GM18907 (cell line): ENCODE measurements around the gene TNFRSF25.
"Not testable (repeated sequence)": the region's sequence is repeated elsewhere in the genome, so short reads cannot be mapped to it uniquely, and the experiment has no call there.

ENCODE experiments used
- ATAC-seq: cut with Tn5 transposase; IDR thresholded peaks from one replicate; pipeline ENCODE4 v1.9.1; 2021; ENCODE audit warnings: mild to moderate bottlenecking, moderate library complexity; ENCODE audit not compliant: unreplicated experiment

Gene TNFRSF25

DNA sequence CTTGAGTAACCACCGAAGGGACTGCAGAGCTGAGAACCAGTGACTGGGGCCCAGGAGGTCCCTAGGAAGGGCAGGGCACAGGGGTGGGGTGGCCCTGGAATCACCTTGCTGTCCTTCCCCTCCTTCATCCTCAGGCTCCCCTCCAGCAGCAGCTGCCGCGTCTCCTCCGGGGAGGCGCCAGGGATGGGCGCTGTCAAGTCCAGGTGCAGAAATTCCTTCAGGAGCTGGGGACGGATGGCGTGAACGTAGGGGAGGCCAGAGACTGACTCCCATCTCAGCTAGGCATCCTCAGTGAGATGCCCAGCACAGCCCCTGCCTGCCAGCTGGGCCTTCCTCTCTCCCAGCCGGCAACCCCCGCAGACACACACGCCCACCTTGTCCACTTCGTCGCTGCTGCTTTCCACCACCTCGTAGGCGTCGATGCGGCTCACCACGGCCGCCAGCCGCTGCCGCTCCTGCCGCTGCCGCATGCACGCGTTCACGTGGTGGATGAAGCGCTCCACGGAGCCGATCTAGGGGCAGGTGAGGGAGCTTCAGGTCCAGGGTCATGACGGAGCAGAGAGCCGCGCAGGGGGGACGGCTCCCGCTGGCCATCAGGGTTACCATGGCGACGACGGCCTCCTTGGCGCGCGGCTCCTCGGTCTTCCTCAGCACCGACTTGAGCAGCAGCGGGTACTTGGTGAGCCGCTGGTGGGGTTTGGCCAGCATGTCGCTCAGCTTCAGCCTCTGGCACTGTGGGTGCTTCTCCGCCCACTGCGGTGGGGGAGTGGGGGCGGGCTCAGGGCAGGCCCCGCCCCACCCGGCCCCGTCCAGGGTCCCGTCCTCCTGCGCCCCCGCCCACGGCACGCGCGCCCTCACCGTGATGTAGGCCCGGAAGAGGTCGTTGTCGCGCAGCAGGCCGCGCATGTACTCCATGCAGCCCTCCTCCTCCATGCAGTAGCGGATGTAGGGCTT lies 4.4 kb upstream of the TNFRSF25 start:
- no peak for ATAC-seq

DNA sequence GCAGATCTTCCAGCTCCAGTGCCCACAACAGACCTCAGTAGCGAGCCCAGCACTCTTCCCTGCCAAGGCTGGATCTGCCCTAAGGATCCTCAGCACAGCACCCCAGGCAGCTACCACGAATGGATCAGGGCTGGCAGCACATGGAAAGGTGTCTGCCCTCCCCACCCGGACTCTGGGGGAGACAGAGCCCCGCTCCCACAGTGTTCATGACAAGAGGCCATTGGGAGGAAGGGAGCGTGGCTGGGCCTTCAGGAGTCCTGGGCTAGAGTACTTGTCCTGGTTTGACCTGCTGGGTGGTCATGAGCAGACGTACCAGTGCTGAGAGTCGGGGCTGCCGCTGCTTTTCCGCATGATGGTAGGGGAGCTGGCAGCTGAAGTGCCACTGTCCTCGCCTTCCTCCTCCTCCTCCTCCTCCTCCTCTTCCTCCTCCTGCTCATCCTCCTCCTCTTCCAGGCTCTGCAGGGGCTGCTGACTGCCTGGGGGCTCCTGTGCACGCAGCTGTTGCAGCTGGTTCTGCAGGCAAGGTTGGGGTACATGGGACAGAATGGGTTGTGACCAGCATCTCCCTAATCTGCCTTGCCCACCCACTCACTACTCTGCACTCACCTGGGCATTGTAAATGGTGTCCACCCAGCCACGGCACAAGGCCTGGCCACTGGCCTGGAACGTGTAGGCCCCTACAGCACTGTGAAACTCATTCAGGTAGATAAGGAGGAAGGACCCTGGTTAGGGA lies 2.9 kb upstream of the TNFRSF25 start:
- ATAC-seq: no peak

DNA sequence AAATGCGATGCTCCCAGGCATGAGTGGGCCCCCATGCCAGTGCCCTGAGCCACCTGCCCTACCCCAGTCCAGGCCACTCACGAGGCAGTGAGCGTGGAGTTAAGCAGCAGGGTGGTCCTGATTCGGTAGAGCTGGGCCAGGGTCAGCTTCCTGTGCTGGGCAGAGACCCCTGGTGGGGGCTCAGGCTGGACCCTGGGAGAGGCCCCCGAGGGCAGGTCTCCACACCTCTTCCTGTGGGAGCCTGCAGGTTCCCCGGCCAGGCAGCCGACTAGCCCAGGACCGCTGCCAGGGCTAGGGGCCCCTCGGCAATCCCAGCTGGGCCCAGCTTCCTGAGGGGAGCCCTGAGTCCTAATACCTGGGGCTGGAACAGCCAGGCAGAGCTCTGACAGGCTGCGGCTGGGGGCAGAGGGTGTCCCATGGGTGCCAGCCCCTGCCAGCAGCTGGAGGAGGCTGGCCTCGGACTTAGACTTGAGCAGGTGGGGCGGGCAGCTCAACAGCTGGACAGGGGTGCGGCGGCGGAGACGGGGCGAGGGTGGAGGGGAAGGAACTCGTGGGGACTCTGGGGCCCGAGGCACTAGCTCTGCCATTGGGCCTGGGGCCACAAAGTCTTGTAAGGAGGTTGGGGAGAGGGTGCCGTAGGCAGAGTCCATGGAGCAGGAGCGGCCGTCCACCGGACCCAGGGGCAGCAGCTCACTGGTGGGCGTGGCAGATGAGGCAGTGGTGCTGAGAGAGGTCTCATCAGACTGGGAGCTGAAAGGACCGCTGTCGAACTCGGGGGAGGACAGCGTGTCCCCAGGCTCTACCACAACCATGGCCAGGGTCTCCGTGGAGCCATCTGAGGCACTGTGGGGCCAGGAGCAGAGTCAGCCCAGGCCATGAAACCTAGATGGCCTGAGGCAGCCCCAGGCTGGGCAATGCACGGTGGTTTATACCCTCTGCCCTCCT lies 2.0 kb upstream of the TNFRSF25 start:
- ATAC-seq: no peak

DNA sequence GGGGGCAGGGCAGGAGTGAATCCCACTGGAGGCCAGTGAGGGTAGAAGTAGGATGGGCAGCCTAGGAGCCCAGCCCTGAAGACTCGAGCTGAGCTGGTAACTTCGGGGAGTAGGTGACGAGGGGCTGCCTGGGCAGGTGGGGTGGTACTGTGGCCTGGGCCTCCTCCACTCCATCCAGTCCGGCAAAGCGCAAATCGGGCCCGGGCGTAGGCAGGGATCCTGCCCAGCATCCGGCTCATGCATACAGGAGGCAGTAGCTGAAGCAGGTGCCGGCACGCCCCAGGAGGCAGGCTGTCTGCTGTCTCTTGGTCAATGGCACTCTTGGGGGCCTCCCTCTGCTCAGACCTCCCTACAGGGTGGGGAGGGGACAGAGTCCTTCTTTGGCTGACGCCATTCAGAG lies 1.3 kb upstream of the TNFRSF25 start:
- ATAC-seq: no peak

DNA sequence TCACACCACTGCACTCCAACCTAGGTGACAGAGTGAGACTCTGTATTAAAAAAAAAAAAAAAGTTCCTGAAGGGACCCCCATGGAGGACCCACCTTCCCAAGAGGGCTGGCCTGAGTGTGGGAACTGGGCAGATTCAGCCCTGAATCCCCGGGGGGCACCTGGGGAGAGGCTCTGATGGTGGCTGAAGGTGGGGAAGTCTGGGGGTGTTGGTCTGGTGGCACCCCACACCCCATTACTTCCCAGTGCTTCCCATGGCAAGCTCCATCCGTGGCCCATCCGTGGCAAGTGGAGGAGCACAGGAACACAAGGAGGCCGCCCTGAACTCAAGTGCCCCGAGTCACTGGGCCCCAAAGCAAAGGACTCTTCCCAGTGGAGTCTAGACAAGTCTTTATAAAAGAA lies 778 bp upstream of the TNFRSF25 start:
- no peak for ATAC-seq

DNA sequence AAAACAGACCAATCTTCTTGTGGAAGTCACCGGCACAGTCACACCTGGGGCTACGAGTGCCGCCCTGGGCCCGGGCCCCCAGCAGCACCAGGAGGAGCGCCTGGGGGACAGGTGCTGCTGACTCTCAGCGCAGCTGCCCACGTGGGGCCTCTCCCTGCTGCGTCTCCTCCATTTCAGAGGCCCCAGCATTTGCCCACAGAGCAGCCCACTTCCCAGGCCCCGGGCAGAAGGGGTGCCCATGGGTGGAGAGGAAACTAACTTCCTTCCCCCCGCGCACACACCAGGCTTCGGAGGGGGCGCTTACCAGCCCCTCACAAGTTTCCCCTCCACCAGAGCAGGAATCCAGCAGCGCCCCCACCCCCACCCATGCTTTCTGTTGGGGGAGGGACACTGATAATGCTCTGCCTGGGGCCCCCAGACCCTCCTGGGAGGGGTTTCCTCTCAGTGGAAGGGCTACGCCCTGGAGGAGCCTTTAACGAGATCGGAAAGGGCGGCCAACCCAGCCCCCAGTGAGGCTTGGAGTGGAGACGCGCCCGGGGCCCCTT lies 440 bp downstream of the TNFRSF25 start:
- ATAC-seq: no peak

DNA sequence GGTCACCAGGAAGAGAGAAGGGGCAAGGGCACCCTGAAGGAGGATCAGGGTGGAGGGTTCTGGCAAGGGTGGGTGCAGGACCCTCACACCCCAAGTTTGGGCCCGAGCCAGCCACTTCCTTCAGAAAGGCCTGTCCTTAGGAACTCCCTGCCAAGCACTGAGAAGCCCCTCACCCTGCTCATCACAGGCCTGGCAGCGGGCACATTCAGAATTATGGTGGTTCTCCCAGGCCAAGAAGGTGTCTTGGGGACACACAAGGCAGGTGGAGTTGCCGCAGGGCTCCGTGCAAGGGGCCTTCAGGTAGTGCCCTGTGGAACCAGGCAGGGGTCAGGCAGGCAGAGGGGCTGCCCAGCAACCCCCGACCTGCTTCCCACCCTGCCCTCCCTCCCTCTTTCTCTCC lies 1.1 kb downstream of the TNFRSF25 start:
- ATAC-seq: no peak

DNA sequence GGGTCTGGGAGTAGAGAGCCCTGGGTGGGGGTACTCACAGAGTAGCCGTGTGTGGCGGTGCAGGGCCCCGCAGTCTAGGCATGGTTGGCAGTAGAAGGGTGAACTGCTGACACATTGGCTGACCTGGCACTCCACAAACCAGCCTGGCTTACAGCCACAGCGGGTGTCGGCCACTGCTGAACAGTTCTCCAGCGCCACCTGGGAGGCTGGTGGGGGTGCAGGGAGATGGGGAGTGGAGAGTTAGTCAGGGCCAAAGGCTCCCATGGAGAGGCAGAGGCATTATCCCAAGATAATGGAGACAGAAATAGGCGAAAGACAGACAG lies 1.5 kb downstream of the TNFRSF25 start:
- no peak for ATAC-seq

DNA sequence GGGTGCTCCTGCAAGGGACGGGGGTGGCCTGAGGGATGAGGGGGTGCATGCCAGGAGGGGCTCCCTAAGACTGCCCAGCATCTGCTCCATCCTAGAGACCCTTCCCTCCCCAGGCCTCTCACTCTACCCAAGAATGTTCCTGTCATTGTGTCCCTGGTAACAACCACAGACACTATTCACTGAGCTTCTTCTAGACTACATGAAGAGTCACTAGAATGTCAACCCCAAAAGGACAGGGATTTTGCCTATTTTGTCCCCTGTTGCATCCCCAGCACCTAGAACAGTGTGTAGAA lies 2.9 kb downstream of the TNFRSF25 start:
- ATAC-seq: no peak

DNA sequence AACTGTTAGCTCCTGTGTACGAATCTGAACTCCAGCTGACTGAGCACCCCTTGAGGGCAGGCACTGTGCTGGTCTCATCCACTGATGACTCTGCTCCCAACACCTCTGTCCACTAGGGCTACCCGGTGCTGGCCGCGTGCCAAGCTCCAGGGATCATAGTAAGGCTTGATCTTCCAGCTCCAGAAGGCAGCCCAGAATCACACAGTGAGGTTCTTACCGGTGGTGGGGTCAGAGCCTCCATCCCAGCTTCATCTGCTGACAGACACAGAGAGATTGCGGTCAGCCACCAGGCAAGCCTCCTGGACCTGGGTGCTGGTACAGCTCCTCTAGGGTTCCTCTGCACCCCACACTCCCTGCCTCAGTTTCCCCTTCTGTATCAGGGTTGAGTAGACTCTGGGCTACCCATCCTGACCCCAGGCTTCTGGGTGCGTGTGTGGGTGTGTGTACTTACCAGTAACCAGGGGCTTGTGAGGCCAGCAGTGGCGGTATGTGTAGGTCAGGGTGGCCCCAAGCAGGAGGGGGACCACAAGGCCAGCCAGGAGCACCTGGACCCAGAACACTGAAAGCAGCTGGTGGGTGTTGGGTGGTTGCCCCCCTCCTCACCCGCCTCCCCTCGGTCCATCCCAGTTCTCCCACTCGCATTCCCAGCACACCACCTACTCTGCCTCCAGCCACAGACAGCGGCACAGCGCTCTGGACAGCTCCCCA lies 3.4 kb downstream of the TNFRSF25 start:
- ATAC-seq: no peak

DNA sequence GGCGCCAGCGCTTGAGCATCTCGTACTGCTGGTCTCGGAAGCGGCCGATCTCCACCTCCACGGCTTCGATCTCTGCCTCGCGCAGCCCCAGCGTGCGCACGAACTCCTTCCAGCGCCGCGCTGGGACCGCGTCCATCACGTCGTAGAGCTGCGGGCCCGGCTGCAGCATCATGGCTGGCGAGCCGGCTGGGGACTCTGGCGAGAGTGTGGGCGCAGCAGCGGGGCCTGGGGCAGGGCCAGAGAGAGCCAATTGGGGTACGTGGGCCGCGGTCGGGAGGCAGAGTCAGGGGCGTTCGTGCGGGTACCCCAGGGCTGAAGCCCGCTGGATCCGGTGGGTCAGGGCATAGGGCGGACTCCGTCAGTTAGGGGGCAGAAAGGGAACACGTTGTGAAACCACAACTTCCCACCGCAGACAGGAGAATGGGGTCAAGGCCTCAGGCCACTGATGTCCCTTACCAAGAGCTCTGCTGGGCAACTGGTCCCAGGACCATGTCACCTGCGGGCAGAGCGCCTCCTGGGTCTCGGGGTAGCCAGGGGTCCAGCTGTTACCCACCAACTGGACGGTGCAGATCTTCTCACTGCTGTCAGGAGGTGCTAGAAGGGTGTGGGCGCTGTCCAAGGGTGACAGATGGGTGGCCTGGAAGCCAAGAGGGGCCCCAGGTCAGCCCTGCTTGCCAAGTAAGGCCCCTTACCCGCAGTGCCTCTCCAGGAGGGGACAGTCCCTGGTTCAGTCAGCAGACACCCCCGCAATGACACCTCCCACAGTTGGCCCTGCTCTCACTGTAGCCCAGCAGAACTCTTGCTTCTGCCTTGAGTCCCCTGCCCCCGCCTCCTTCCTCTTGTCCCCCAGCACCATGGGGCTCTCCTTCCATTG lies 4.2 kb downstream of the TNFRSF25 start:
- ATAC-seq: no peak

DNA sequence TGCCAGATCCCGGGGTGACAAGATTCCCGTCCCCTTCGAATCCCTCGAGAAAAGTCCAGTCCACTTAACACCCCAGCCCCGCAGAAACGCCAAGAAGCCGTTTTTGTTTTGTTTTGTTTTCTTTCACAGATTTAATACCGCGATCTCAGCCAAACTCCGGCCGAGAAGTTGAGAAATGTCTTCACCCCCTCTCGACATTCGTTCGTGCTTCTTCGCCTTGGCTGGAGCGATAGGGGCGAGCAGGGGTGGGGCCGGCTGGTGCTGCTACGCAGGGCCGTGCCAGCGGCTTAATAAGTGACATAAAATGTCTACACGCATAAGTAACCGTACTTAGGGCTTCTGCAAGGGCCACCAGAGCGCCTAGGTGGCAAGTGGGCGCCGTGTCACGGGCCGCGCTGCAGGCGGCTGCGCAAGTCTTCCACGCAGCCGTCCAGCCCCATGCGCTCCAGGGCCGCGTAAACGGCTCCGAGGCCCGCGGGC lies 4.9 kb downstream of the TNFRSF25 start:
- ATAC-seq: no peak

DNA sequence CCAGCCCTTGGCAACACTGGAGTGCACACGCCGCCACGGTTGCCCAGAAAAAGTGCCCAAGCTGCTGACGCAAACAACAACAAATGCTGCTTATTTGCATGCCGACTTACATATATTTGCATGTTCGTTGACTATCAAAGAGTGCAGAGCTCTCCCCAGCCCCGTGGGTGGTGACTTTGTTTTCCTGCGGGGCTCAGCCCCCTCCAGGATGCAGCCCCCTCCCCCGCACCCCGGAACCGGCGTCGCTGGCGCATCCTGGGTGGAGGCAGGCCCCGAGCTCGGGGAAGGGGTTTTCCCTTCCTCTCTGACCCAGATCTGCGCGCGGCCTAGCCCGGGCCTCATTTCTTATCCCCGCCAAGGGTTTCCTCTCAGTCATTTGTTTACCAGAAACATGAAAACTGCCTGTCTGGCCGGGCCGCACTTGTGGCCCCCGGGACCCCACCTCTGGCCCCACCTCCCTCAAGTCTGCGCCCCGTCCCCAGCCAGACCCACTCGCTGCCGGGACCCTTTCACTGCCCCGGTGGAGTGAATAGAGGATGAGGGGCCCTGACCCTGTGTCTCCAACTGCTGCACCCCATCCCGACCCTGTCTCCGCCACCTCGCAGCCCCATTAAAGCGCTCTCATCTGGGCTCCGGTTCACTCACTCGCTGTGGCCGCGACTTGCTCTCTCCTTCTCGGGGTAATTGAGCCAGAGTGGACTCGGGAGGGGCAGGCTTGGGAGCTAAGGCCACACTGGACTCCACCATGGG lies 5.5 kb downstream of the TNFRSF25 start:
- ATAC-seq: no peak

DNA sequence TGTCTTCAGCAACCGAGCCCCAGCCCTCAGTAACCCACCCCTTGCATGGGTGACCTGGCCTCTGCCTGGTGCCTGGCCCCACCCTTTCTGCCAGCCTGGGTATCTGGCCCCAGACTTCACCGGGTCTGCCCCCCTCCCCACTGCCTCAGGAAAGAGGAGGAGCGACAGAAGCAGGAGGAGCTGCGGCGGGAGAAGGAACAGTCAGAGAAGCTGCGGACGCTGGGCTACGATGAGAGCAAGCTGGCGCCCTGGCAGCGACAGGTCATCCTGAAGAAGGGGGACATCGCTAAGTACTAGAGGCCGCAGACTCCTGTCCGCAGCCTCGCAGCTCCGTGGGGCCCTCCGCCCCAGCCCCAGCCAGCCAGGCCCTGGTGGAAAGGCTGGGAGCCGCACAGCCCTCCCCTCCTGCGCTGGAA lies 6.1 kb downstream of the TNFRSF25 start:
- ATAC-seq: no peak

DNA sequence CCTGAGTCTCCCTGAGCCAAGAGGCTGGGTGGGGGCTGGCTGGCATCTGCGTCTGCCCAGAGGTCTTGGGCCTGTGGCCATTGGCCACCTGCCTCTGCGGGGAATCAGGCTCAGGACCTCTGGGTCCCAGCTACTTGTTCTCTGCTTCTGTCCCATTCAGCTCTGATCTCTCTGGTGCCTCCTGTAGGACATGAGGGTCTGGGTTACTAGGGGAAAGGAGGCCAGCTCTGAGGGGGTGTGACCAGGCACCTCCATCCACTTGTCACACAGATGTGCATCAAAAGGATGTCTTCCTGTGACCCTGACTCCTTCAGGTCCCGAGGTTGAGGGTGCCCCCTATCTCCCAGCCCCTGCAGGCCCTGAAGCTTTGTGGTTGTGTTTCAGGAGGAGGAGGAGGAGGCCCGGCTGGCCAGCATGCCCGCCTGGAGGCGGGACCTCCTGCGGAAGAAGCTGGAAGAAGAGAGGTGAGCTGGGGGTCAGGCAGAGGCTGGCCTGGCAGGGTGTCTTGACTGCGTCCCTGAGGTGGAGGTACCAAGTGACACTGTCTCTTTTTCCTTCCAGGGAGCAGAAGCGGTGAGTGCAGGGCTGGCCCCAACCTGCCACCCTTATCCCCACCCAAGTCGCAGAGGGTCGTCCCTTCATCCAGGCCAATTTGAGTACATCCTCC lies 9.0 kb downstream of the TNFRSF25 start:
- no peak for ATAC-seq

DNA sequence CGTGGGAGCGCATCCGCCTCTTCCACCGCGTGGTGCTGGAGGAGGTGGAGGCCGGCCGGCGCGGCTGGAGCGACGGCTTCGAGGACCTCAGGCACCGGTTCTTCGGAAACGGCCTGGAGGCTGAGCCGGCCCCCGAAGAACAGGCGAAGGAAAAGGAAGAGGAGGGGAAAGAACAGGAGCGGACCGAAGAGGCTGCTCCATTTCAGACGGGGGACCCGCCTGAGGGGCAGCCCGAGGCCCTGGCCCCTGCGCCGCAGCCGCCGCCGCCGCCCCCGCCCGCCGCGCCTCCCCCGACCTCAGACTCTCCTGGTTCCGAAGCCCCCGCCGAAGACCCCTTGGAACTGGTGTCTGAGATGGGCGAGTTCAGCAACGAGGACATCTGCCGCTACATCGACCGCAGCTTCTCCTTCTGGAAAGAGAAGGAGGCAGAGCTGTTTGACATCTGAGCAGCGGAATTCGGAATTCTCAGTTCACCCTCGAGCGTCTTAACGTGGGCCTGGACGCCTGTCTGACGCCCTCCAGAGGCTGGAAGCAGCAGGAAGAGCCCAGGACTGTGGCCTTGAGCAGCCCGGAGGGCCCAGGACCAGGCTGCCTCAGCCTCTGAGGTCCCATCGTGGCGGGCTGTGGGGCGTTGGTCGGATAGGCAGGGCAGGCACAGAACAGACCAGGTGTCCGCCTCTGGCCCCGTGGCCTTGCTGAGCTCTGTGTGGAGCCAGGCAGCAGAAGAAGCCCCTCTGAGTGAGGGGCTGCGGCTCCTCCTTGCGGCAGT lies 10.0 kb downstream of the TNFRSF25 start:
- ATAC-seq: not testable (repeated sequence)
